NB4 (cell line): ENCODE data around the gene AMBRA1.

Experiments
- DNase-seq: peaks from one replicate; pipeline ENCODE4 v3.0.0; 2010; ENCODE audit warnings: low read depth
- H3K4me3 ChIP-seq: one replicate; pipeline ENCODE4 v1.5.1; 2011; ENCODE audit warnings: mild to moderate bottlenecking, low read depth, low read length, moderate library complexity
- CTCF ChIP-seq: IDR thresholded peaks from one replicate; pipeline ENCODE4 v1.5.1; 2012; ENCODE audit warnings: low read depth, low read length
- MYC ChIP-seq: IDR thresholded peaks from 2 replicates; pipeline ENCODE4 v1.6.1; 2011; ENCODE audit warnings: low read depth, low read length
- POLR2A ChIP-seq: IDR thresholded peaks from 2 replicates; pipeline ENCODE4 v1.6.1; 2011; ENCODE audit warnings: mild to moderate bottlenecking; ENCODE audit not compliant: insufficient read length; ENCODE audit errors: extremely low read depth
- TF ChIP-seq, protein P1 (sequence below): IDR thresholded peaks from 2 replicates; pipeline ENCODE4 v1.6.1; 2011; ENCODE audit warnings: low read depth, low read length

Gene AMBRA1

GRCh38 chr11:46529928-46530574, 63.8 kb downstream of the AMBRA1 start:
- TF ChIP-seq MYC (no peak), POLR2A (no peak), CTCF (no peak)
- TF ChIP-seq, protein P1, sequence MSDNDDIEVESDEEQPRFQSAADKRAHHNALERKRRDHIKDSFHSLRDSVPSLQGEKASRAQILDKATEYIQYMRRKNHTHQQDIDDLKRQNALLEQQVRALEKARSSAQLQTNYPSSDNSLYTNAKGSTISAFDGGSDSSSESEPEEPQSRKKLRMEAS, result no peak
- H3K4me3 ChIP-seq, result no peak overlapping the region
- DNase-seq, result no peak

DNA sequence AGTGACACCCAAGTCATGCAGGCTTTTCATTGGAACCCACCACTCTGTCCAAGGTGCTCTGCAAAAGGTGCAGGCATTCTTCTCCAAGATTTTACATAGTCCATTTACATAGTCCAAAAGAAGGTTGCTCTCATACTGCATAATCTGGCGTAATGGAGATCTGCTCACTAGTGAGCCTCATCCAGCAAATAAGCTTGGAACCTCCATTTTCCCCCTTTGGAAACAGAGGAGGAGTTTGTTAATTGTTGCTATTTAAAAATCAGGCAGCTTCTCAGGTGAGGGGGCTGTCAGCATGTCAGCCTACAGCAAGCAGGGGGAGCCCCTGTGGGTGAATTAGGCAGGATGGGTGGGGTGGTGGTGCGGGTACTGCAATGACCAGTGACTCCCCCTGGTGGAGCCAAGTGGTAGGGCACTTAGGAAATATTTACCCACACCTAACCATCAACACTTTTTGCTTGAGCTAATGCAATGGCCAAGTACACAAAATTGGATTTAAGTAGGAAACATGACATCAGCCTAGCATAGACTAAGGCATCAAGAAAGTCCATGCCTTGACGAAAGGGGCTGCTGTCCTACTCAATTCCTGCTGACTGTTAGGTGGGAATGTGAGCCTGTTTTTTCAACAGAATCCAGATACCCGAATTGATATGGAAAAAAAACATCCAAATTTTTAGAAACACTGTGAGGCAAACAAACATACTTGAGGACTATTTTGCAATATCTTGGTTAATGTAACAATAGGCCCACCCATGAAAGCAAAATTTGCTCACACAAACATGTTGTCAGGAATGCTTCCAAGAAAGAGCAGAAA, 64.5 kb downstream of the AMBRA1 start:
- no peak overlapping the region for H3K4me3 ChIP-seq
- no peak for TF ChIP-seq MYC
- no peak for TF ChIP-seq POLR2A
- TF ChIP-seq, protein P1, result no peak
- peak; percentile 94 for TF ChIP-seq CTCF
- DNase-seq, result peak; percentile 74

- TF ChIP-seq, protein P1, result no peak
- no peak for TF ChIP-seq MYC
- TF ChIP-seq POLR2A, result no peak
- no peak for TF ChIP-seq CTCF
- H3K4me3 ChIP-seq, result no peak overlapping the region
- no peak for DNase-seq
Measured at GRCh38 chr11:46528445-46529094, 65.3 kb downstream of the AMBRA1 start.

DNA sequence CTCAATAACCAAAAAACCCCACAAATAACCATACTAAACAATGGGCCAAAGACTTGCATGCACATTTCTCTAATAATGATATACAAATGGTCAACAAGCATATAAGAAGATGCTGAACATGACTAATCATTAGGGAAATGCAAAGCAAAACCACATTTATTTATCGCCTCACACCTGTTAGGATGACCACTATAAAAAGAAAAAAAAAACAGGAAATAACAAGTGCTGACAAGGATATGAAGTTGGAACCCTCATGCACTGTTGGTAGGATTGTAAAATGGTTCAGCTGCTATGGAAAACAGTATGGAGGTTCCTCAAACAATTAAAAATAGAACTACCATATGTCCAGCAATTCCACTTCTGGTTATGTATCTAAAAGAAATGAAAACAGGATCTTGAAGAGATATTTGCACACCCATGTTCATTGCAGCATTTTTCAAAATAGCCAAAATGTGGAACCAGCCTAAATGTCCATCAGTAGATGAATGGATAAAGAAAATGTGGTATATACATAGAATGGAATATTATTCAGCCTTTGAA, 66.2 kb downstream of the AMBRA1 start:
- no peak overlapping the region for H3K4me3 ChIP-seq
- no peak for TF ChIP-seq MYC
- TF ChIP-seq, protein P1, result no peak
- no peak for TF ChIP-seq CTCF
- TF ChIP-seq POLR2A, result no peak
- DNase-seq, result no peak

- H3K4me3 ChIP-seq, result no peak overlapping the region
- no peak for TF ChIP-seq MYC
- no peak for DNase-seq
Measured at GRCh38 chr11:46526216-46527215, 67.3 kb downstream of the AMBRA1 start.
